Uterus (tissue), 2 donors: ENCODE measurements around the gene FBXO30.

Source experiments
- POLR2A ChIP-seq, 2 donors: fragments of 450-650 bp; IDR thresholded peaks; one replicate each; pipeline ENCODE4 v1.6.1; 2016; ENCODE audit warnings: antibody characterized with exemption in 2 of 2, mild to moderate bottlenecking in 1 of 2, moderate library complexity in 1 of 2
- TF ChIP-seq, protein P1 (sequence below), 4 experiments: fragments of 200-600 bp in 2 of 4; fragments of 450-650 bp in 2 of 4; sonication (generic) in 2 of 4; IDR thresholded peaks; one replicate each; pipeline ENCODE4 v1.5.1; 2016 to 2019; ENCODE audit warnings: antibody characterized with exemption in 4 of 4, mild to moderate bottlenecking in 2 of 4, moderate library complexity in 1 of 4

GRCh38 chr6:145844933-145845540 lies 30.4 kb upstream of the FBXO30 start:
- no peak for TF ChIP-seq POLR2A (IDR thresholded peaks at IDR 0.05)
- TF ChIP-seq, protein P1, sequence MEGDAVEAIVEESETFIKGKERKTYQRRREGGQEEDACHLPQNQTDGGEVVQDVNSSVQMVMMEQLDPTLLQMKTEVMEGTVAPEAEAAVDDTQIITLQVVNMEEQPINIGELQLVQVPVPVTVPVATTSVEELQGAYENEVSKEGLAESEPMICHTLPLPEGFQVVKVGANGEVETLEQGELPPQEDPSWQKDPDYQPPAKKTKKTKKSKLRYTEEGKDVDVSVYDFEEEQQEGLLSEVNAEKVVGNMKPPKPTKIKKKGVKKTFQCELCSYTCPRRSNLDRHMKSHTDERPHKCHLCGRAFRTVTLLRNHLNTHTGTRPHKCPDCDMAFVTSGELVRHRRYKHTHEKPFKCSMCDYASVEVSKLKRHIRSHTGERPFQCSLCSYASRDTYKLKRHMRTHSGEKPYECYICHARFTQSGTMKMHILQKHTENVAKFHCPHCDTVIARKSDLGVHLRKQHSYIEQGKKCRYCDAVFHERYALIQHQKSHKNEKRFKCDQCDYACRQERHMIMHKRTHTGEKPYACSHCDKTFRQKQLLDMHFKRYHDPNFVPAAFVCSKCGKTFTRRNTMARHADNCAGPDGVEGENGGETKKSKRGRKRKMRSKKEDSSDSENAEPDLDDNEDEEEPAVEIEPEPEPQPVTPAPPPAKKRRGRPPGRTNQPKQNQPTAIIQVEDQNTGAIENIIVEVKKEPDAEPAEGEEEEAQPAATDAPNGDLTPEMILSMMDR (IDR thresholded peaks at IDR 0.05), result no peak
